DOHH2 (cell line): ENCODE results near the gene C20orf204.

Source experiments
- EZH2phosphoT487 ChIP-seq: fragments of 200-600 bp; sonication (generic); IDR thresholded peaks from 2 replicates; pipeline ENCODE4 v1.6.1; 2017; ENCODE audit warnings: borderline replicate concordance, mild to moderate bottlenecking, antibody characterized with exemption, low read length, moderate library complexity, mixed read lengths
- TF ChIP-seq, protein P1 (sequence below): fragments of 200-600 bp; sonication (generic); IDR thresholded peaks from one replicate; pipeline ENCODE4 v1.5.1; 2014; ENCODE audit warnings: antibody characterized with exemption, mild to moderate bottlenecking, low read depth, low read length; ENCODE audit not compliant: poor library complexity, severe bottlenecking

DNA sequence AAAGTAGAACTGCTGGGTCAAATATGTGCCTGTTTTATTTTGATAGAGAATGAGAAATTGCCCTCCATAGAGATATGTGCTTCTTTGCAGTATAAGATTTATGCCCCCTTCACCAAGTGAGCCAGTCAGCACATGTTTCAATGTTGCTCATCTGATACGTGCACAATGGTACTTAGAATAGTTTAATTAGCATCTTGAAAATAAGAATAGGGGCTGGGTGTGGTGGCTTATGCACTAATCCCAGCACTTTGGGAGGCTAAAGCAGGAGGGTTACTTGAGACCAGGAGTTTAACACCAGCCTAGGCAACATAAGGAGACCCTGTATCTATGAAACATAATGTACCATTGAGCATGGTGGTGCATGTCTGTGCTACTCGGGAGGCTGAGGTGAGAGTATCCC is 20.3 kb upstream of the C20orf204 start:
- TF ChIP-seq, protein P1, sequence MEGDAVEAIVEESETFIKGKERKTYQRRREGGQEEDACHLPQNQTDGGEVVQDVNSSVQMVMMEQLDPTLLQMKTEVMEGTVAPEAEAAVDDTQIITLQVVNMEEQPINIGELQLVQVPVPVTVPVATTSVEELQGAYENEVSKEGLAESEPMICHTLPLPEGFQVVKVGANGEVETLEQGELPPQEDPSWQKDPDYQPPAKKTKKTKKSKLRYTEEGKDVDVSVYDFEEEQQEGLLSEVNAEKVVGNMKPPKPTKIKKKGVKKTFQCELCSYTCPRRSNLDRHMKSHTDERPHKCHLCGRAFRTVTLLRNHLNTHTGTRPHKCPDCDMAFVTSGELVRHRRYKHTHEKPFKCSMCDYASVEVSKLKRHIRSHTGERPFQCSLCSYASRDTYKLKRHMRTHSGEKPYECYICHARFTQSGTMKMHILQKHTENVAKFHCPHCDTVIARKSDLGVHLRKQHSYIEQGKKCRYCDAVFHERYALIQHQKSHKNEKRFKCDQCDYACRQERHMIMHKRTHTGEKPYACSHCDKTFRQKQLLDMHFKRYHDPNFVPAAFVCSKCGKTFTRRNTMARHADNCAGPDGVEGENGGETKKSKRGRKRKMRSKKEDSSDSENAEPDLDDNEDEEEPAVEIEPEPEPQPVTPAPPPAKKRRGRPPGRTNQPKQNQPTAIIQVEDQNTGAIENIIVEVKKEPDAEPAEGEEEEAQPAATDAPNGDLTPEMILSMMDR = no peak
- TF ChIP-seq EZH2phosphoT487 = no peak
